T47D (cell line): ENCODE measurements around the gene RASAL1.

Experiments used
- DNase-seq, 2 experiments: peaks; one replicate each; pipeline versions ENCODE4 v3.0.0 to v3.0.0-alpha.2; 2011 to 2012; ENCODE audit warnings: low read depth in 1 of 2, low spot score in 1 of 2
- JUND ChIP-seq: IDR thresholded peaks from 2 replicates; pipeline ENCODE4 v1.6.1; 2012; ENCODE audit warnings: low read depth
- in situ Hi-C: cut with HindIII; loops from 2 replicates; pipeline ENCODE4 v1.10.0; 2016; ENCODE audit warnings: low sequenced_read_pairs, low pct_unique_long_range_greater_than_20kb

Gene RASAL1

DNA sequence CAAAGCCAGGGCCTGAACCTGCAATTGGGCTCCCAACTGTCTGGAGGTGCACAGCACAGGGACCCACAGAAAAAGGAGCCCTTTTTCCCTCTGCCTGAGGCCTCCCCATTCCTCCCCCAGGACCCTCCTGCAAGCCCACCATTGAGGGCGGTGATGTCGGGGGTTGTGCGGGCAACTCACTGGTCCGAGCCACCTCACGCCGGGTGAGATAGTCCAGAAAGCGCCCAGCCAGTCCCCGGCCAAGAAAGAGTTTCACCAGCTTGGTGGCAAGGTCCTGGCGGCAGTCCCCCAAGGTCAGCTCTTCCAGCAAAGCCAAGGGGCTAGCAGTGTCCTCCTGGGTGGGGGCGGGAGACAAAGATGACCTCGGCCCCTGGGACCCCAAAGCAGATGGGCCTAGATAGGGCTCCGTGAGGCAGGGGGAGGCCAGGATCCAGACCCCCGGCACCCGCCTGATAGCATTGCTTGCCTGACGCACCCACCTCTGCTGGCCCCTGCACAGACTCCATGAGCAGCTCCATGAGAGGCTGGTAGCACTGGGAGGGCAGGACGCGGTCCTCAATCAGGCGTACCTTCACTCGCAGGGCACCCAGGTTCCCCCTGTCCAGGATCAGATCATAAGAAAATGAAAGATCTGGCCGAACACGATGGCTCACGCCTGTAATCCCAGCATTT, 20.0 kb downstream of the RASAL1 start:
- in situ Hi-C loops, result no loop called here
- DNase-seq, result no peak

DNA sequence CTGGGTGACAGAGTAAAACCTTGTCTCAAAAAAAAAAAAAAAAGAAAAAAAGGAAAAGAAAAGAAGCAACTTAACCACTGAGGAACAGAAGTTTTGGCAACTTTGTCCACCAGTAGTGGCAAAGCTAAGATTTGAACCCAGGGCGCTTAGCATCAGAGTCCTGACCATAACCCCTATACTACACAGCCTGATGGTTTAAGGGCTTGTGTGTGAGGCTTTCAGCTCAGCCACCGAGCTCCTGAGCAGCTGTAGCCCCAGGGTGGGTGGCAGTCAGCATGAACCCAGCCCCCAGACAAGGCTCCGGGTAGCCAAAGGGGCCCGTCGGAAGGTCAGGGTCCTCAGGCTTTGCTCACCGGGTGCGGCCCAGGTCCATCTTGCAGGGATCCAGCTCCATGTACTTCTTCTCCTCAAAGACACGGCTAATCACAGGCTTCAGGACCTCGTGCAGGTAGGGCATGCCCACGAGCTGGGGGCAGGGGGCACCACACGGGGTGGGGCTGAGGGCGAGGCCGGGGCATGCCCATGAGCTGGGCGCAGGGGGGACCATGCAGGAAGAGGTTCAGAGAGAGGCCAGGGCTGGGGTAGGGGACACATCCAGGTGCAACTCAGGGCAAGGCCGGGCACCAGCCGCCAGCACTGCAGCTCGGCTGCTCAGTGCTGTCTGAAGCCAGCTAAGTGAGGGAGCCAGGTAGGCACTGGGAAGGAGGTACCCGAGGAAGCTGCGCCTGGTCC, 20.9 kb downstream of the RASAL1 start:
- in situ Hi-C loops, result no loop called here
- no peak for TF ChIP-seq JUND
- no peak for DNase-seq

More for the DNA sequence above, 20.0 kb downstream of the RASAL1 start:
- no peak for TF ChIP-seq JUND

DNA sequence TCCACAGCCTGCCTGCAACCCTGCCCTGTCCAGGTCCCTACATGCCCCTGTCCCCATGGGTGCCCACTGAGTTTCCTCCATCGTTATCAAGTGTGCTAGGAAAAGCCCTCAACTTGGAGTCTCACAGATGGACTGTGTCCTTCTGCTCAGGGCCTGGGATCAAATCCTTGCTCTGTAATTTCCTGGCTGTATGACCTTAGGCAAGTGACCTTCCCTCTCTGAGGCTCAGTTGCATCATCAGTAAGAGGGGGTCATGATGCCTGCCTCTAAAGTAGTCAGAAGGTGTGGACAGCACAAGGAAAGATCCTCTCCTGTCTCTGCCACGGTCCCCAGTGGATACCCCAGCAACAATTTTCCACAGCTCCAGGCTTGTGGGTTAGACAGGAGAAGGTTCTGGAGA, 22.2 kb downstream of the RASAL1 start:
- in situ Hi-C loops, result no loop called here
- no peak for DNase-seq
- no peak for TF ChIP-seq JUND

DNA sequence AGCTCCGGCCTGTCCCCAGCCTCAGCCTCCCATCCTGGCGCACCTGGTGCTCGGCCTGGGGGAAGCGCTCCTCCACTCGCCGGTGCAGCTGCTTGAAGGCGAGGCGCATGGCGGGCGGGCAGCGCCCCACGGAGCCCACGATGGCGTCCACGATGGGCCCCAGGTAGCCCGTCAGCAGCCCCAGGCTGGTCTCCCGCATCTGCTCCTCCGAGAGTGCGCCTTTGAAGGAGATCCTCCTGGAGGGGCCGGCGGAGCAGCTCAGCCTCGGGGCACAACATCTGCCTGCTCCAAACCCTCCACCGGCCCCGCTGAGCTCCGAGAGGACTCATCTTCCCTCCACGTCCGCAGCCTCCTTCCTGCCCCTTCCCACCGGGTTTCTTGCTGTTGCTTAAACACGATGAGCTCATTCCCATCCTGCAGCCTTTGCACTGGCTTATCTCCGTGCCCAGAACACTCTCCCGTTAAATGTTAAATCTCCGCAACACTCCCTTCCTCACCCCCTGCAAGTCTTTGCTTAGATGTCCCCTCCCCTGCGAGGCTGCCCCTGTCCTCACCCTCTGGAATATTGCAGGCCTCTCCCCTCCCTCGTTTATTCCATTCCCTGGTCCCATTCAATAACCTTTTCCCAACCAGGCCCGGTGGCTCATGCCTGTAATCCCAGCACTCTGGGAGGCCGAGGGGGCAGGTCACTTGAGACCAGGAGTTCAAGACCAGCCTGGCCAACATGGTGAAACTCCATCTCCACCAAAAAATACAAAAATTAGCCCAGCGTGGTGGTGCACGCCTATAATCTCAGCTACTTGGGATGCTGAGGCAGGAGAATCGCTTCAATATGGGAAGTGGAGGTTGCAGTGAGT, 23.3 kb downstream of the RASAL1 start:
- in situ Hi-C loops, result no loop called here
- DNase-seq, result no peak
- TF ChIP-seq JUND, result no peak

DNA sequence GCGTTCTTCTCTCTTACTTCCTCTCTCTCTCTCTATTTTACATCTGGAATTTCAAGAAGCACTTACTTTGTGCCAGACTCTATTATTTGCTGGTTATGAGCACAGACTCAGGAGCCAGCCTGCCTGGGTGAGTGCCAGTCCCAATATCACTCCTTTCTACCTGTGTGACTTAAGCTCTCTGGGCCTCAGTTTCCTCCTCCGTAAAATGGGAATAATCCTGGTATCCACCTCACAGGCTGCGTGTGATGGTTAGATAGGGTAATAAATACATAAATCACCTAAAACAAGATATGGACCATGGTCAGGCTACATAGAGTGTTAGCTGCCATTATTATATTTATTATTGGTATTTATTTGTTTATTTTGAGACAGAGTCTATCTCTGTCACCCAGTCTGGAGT, 24.3 kb downstream of the RASAL1 start:
- in situ Hi-C loops, result no loop called here
- no peak for DNase-seq
- no peak for TF ChIP-seq JUND

DNA sequence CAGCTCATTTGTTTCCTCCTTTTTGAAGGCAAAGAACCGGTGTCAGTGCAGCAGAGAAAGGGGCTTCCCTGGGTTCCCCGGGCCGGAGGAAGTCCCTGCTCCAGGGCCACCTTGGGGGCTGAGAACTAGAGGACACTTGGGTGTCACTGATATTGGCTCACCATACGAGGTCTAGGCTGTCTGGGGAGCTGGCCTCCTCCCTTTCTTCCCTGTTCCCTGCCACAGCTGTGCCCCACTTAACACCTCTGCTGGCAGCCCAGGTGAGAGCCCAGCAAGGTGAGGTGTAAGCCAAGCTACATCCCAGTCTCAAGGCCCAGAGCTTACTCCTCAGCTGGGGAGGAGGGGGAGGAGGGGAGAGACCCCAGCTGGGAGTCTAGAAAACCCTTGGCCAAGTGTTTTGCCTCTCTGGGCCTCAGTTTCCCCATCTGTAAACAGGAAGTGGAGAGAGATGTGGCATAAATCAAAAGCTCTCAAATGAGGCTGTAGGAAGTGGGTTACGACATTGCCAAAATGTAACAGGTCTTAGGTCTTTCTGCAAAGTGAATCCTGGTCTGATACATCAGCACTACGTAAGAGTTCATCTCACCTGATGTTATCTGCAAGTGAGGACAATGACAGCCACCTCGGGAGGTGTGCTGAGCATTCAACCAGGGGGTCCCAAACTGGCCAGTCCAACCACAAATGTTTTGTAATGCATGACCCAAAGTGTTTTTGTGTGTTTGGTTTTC, 25.5 kb downstream of the RASAL1 start:
- in situ Hi-C loops, result no loop called here
- DNase-seq, result no peak
- no peak for TF ChIP-seq JUND

DNA sequence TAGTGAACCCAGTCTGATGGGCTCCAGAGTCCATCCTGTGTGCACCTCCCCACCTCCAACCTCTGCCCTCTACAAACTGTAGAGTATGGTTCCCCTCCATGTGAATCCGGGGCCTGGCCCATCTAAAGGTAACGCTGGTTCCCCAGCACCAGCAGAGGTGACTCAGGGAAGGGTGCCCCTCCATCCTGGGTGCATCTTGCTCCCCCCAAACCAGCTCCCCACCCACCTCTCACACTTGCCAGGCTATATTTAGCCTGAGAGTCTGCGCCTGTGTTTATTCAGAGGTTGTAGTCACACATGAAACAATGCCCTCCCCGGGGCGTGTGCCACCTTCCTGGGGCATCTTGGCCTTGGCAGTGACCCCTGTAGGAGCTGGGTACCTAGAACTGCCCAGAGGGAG, 26.2 kb downstream of the RASAL1 start:
- TF ChIP-seq JUND, result no peak
- DNase-seq, result no peak
- in situ Hi-C loops, result no loop called here

DNA sequence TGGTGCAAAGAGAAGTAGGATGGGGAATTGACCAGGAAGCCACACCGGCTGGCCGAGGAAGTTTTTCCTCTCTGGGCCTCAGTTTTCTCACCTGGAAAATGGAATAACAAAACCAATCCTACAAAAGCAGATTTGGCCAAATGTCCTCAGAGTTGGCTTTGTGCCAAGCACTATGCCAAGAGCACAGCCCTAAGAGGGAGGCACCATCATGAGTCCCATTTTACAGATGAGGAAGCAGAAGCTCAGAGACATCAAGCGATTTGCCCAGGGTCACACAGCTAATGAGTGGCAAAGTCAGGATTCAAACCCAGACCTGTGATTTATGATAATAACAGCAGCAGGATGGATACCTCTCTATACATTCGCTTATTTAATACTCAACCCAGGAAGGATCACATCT, 27.3 kb downstream of the RASAL1 start:
- in situ Hi-C loops, result no loop called here
- no peak for TF ChIP-seq JUND
- no peak for DNase-seq

DNA sequence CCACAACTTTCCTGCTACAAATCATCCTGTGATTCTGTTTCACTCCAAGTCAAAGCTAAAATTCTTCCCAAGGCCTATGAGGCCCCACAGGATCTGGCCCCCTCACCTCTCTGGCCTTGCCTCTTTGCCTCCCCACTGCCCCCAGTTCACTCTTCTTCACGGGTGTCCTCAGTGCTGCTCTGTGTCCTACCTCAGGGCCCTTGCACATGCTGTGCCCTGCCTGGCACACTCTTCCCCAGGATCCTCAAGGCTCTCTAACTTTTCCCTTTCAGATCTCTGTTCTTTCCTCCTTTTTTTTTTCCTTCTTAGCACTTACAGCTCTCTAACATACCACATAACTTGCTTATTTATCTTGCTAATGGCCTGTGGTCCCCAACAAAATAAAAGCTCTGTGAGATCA, 29.2 kb downstream of the RASAL1 start:
- in situ Hi-C loops, result no loop called here
- DNase-seq, result no peak
- no peak for TF ChIP-seq JUND

DNA sequence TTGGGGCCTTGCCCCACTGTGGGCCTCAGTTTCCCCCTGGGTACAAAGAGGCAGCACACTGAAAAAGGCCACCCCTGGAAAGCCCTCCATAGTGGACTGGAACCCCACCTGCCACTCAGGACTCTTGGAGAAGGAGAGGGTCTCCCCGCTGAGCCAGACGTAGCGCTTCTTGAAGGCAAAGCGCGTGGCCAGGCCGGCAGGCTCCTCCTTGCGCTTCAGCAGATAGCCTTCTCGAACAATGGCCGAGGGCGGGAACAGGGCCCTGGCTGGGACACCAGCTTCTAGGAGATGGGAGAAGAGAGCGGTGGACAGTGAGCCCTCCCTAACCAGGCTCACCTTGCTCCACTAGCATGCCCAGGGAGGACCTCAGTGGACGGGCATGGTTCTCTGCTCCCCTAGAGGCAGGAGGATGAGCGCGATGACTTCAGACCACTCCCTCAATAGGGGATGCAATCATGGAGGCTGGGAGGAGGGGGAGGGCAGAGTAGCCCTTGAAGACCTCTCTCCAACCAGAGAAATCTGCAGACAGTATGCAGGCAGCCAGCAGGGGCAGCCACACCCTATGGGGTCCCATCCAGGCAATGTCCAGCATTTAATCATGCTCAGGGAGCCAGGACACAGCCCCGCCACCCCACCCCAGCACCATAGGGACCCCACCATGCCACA, 29.8 kb downstream of the RASAL1 start:
- no peak for DNase-seq
- in situ Hi-C loops, result no loop called here
- TF ChIP-seq JUND, result no peak

DNA sequence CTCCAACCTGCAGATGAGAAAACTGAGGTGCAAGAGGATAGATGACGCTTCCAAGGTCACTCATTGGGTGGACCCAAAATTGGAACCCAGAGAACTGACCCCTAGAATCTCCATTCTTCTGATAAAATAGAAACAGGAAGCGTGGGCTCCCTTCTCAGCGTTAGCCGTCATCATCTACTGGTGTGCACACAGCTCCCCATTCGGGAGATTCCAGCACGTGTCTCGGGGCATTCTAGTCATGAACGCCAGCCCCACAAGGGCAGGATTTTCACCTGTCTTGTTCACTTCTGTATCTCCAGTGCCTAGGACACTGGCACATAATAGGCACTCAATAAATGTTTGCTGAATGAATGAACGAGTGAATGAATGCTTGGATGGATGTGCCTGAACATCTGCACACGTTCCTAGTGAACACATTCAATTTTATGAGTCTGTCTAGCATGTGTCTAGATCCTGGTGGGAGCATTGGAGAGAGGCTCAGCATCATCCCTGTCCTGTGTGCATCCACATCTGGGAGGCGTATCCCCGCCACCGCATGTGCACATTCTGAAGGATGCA, 30.5 kb downstream of the RASAL1 start:
- no peak for TF ChIP-seq JUND
- in situ Hi-C loops, result no loop called here
- DNase-seq, result no peak
